ENCODE results near the gene AMACR. TPM values are rescaled to one million over a fixed set of nuclear protein-coding genes. Genes with fewer than 3 reads are reported as not detected.

Gene AMACR
- total RNA-seq, 2 donors from 2014 or later = 5.1 to 5.8 TPM

- Mint-ChIP-seq H3K36me3 (peaks cover 8% of the 10 kb centered on the region), H3K27ac (no peak overlapping the region), H3K27me3 (no peaks in the 10 kb centered on the region), H3K4me3 (no peak overlapping the region), H3K4me1 (ENCODE audit: low read depth in 2 of 2) (no peaks in the 10 kb centered on the region), H3K9me3 (no peaks in the 10 kb centered on the region)
- DNase-seq (ENCODE audit: low spot score) (no peak), ATAC-seq (no peak)
These were observed 22.4 kb downstream of the AMACR start for GRCh38 chr5:33985447-33985846.

GRCh38 chr5:33984671-33985124 lies 23.2 kb downstream of the AMACR start, which contains the start of gene SLC45A2:
SLC45A2 (minus strand) TSS chr5:33984693; CDS start chr5:33984583, 110 bp downstream.
- no peaks in the 10 kb centered on the region for H3K4me1 Mint-ChIP-seq (ENCODE audit: low read depth in 2 of 2)
- ATAC-seq = no peak
- H3K9me3 Mint-ChIP-seq = no peaks in the 10 kb centered on the region
- H3K27me3 Mint-ChIP-seq = no peaks in the 10 kb centered on the region
- peaks cover 8% of the 10 kb centered on the region for H3K36me3 Mint-ChIP-seq
- no peak within 1 kb of the TSS for H3K27ac Mint-ChIP-seq
- H3K4me3 Mint-ChIP-seq = no peak within 1 kb of the TSS
- DNase-seq (ENCODE audit: low spot score) = no peak

- H3K4me1 Mint-ChIP-seq (ENCODE audit: low read depth in 2 of 2) = no peaks in the 10 kb centered on the region
- no peak overlapping the region for H3K27ac Mint-ChIP-seq
- no peaks in the 10 kb centered on the region for H3K27me3 Mint-ChIP-seq
- H3K9me3 Mint-ChIP-seq = no peaks in the 10 kb centered on the region
- H3K36me3 Mint-ChIP-seq = peaks cover 8% of the 10 kb centered on the region
- ATAC-seq = no peak
- no peak overlapping the region for H3K4me3 Mint-ChIP-seq
- no peak for DNase-seq (ENCODE audit: low spot score)
These were observed 23.7 kb downstream of the AMACR start for GRCh38 chr5:33984178-33984577.

- H3K36me3 Mint-ChIP-seq = no peaks in the 10 kb centered on the region
- H3K9me3 Mint-ChIP-seq = no peaks in the 10 kb centered on the region
- H3K27ac Mint-ChIP-seq = no peak overlapping the region
- no peaks in the 10 kb centered on the region for H3K27me3 Mint-ChIP-seq
- no peak overlapping the region for H3K4me3 Mint-ChIP-seq
- DNase-seq (ENCODE audit: low spot score) = no peak
- H3K4me1 Mint-ChIP-seq (ENCODE audit: low read depth in 2 of 2) = no peaks in the 10 kb centered on the region
- ATAC-seq = no peak
These were observed 26.3 kb downstream of the AMACR start for GRCh38 chr5:33981408-33982162.

GRCh38 chr5:33980030-33980429 lies 27.8 kb downstream of the AMACR start:
- no peaks in the 10 kb centered on the region for H3K27me3 Mint-ChIP-seq
- no peak overlapping the region for H3K4me3 Mint-ChIP-seq
- no peak overlapping the region for H3K27ac Mint-ChIP-seq
- no peaks in the 10 kb centered on the region for H3K36me3 Mint-ChIP-seq
- H3K4me1 Mint-ChIP-seq (ENCODE audit: low read depth in 2 of 2) = no peaks in the 10 kb centered on the region
- no peak for DNase-seq (ENCODE audit: low spot score)
- H3K9me3 Mint-ChIP-seq = no peaks in the 10 kb centered on the region
- ATAC-seq = no peak

- ATAC-seq = no peak
- H3K4me1 Mint-ChIP-seq (ENCODE audit: low read depth in 2 of 2) = no peaks in the 10 kb centered on the region
- no peaks in the 10 kb centered on the region for H3K27me3 Mint-ChIP-seq
- H3K36me3 Mint-ChIP-seq = no peaks in the 10 kb centered on the region
- no peak overlapping the region for H3K4me3 Mint-ChIP-seq
- H3K27ac Mint-ChIP-seq = no peak overlapping the region
- no peak for DNase-seq (ENCODE audit: low spot score)
- no peaks in the 10 kb centered on the region for H3K9me3 Mint-ChIP-seq
These were observed 29.5 kb downstream of the AMACR start for GRCh38 chr5:33978306-33978705.

- H3K27ac Mint-ChIP-seq = no peak overlapping the region
- no peaks in the 10 kb centered on the region for H3K9me3 Mint-ChIP-seq
- H3K4me3 Mint-ChIP-seq = no peak overlapping the region
- DNase-seq (ENCODE audit: low spot score) (no peak), ATAC-seq (no peak)
- H3K27me3 Mint-ChIP-seq = peaks cover 0 to 9% of the 10 kb centered on the region in 2 donors
- H3K36me3 Mint-ChIP-seq = no peaks in the 10 kb centered on the region
- no peaks in the 10 kb centered on the region for H3K4me1 Mint-ChIP-seq (ENCODE audit: low read depth in 2 of 2)
These were observed 31.5 kb downstream of the AMACR start for GRCh38 chr5:33976307-33976706.

- Mint-ChIP-seq H3K27ac (no peak overlapping the region), H3K4me3 (no peak overlapping the region), H3K36me3 (no peaks in the 10 kb centered on the region), H3K27me3 (peaks cover 2 to 9% of the 10 kb centered on the region in 2 donors), H3K9me3 (no peaks in the 10 kb centered on the region), H3K4me1 (ENCODE audit: low read depth in 2 of 2) (no peaks in the 10 kb centered on the region)
- no peak for DNase-seq (ENCODE audit: low spot score)
- ATAC-seq = no peak
These were observed 32.0 kb downstream of the AMACR start for GRCh38 chr5:33975852-33976251.

- Mint-ChIP-seq H3K4me1 (ENCODE audit: low read depth in 2 of 2) (no peaks in the 10 kb centered on the region), H3K27me3 (peaks cover 4 to 9% of the 10 kb centered on the region in 2 donors), H3K27ac (no peak overlapping the region), H3K36me3 (no peaks in the 10 kb centered on the region), H3K4me3 (no peak overlapping the region), H3K9me3 (no peaks in the 10 kb centered on the region)
- ATAC-seq = no peak
- DNase-seq (ENCODE audit: low spot score) = no peak
These were observed 34.6 kb downstream of the AMACR start for GRCh38 chr5:33973271-33973670.

GRCh38 chr5:33969572-33970452 lies 38.0 kb downstream of the AMACR start:
- H3K4me3 Mint-ChIP-seq = no peak overlapping the region
- DNase-seq (ENCODE audit: low spot score) (no peak), ATAC-seq (no peak)
- no peaks in the 10 kb centered on the region for H3K9me3 Mint-ChIP-seq
- H3K27me3 Mint-ChIP-seq = peaks cover 7 to 9% of the 10 kb centered on the region in 2 donors
- H3K4me1 Mint-ChIP-seq (ENCODE audit: low read depth in 2 of 2) = peaks cover under 1 to 4% of the 10 kb centered on the region in 2 donors
- H3K36me3 Mint-ChIP-seq = no peaks in the 10 kb centered on the region
- no peak overlapping the region for H3K27ac Mint-ChIP-seq

GRCh38 chr5:33968211-33969005 lies 39.4 kb downstream of the AMACR start:
- no peaks in the 10 kb centered on the region for H3K9me3 Mint-ChIP-seq
- ATAC-seq = no peak
- no peak overlapping the region for H3K27ac Mint-ChIP-seq

GRCh38 chr5:33966805-33967204 lies 41.0 kb downstream of the AMACR start:
- ATAC-seq = no peak
- DNase-seq (ENCODE audit: low spot score) = no peak
- Mint-ChIP-seq H3K27me3 (peaks cover 4 to 10% of the 10 kb centered on the region in 2 donors), H3K27ac (no peak overlapping the region), H3K9me3 (no peaks in the 10 kb centered on the region), H3K4me1 (ENCODE audit: low read depth in 2 of 2) (peaks cover 3 to 6% of the 10 kb centered on the region in 2 donors), H3K36me3 (no peaks in the 10 kb centered on the region), H3K4me3 (no peak overlapping the region)

More at GRCh38 chr5:33968211-33969005, 39.4 kb downstream of the AMACR start:
- Mint-ChIP-seq H3K36me3 (no peaks in the 10 kb centered on the region), H3K27me3 (peaks cover 7 to 9% of the 10 kb centered on the region in 2 donors), H3K4me3 (no peak overlapping the region), H3K4me1 (ENCODE audit: low read depth in 2 of 2) (peaks cover 3 to 6% of the 10 kb centered on the region in 2 donors)
- DNase-seq (ENCODE audit: low spot score) = no peak

GRCh38 chr5:33964132-33964700 lies 43.6 kb downstream of the AMACR start:
- H3K4me1 Mint-ChIP-seq (ENCODE audit: low read depth in 2 of 2) = peaks cover 3 to 6% of the 10 kb centered on the region in 2 donors
- H3K27me3 Mint-ChIP-seq = peaks cover 13 to 16% of the 10 kb centered on the region in 2 donors
- H3K4me3 Mint-ChIP-seq = no peak overlapping the region
- H3K9me3 Mint-ChIP-seq = no peaks in the 10 kb centered on the region
- peak in 1 of 2 donors; percentile 44 for ATAC-seq
- no peak overlapping the region for H3K27ac Mint-ChIP-seq
- H3K36me3 Mint-ChIP-seq = no peaks in the 10 kb centered on the region
- DNase-seq (ENCODE audit: low spot score) = no peak
